SH-SY5Y (cell line): ENCODE results near the gene ZNF121.

Experiments used
- GATA2 ChIP-seq: IDR thresholded peaks from 2 replicates; pipeline ENCODE4 v1.6.1; 2011; ENCODE audit warnings: mild to moderate bottlenecking, low read depth, low read length
- GATA3 ChIP-seq: IDR thresholded peaks from 2 replicates; pipeline ENCODE4 v1.6.1; 2011; ENCODE audit warnings: low read depth, mild to moderate bottlenecking, low read length, moderate library complexity

GRCh38 chr19:9535934-9536333, 48.4 kb downstream of the ZNF121 start:
- TF ChIP-seq GATA3 (no peak), GATA2 (no peak)
